HEK293T (cell line): ENCODE results near the gene KRTAP12-4.

Source experiments
- ARNT ChIP-seq: fragments of 450-650 bp; IDR thresholded peaks from 2 replicates; pipeline ENCODE4 v1.6.1; 2017; ENCODE audit warnings: mild to moderate bottlenecking
- BHLHE40 ChIP-seq: fragments of 450-650 bp; IDR thresholded peaks from 2 replicates; pipeline ENCODE4 v1.6.1; 2016; ENCODE audit warnings: mild to moderate bottlenecking, moderate library complexity, borderline replicate concordance
- ELF4 ChIP-seq: fragments of 450-650 bp; IDR thresholded peaks from 2 replicates; pipeline ENCODE4 v1.6.1; 2017; ENCODE audit warnings: antibody characterized with exemption
- FOXA1 ChIP-seq: fragments of 450-650 bp; IDR thresholded peaks from 2 replicates; pipeline ENCODE4 v1.6.1; 2016; ENCODE audit warnings: mild to moderate bottlenecking
- FOXM1 ChIP-seq: fragments of 450-650 bp; IDR thresholded peaks from 2 replicates; pipeline ENCODE4 v1.6.1; 2017; ENCODE audit warnings: mild to moderate bottlenecking, borderline replicate concordance
- HDGF ChIP-seq: fragments of 450-650 bp; IDR thresholded peaks from 2 replicates; pipeline ENCODE4 v1.6.1; 2017; ENCODE audit warnings: antibody characterized with exemption, borderline replicate concordance
- L3MBTL2 ChIP-seq: fragments of 450-650 bp; conservative IDR thresholded peaks from 2 replicates; pipeline ENCODE4 v1.6.1; 2016; ENCODE audit warnings: mild to moderate bottlenecking
- LEF1 ChIP-seq: fragments of 450-650 bp; IDR thresholded peaks from 2 replicates; pipeline ENCODE4 v1.6.1; 2017; ENCODE audit warnings: mild to moderate bottlenecking, borderline replicate concordance
- PKNOX1 ChIP-seq: fragments of 450-650 bp; IDR thresholded peaks from 2 replicates; pipeline ENCODE4 v1.6.1; 2016
- SP1 ChIP-seq: fragments of 450-650 bp; IDR thresholded peaks from 2 replicates; pipeline ENCODE4 v1.6.1; 2017
- SUZ12 ChIP-seq: fragments of 450-650 bp; IDR thresholded peaks from 2 replicates; pipeline ENCODE4 v1.6.1; 2016; ENCODE audit warnings: mild to moderate bottlenecking
- TARDBP ChIP-seq: fragments of 450-650 bp; IDR thresholded peaks from 2 replicates; pipeline ENCODE4 v1.6.1; 2016
- ZNF384 ChIP-seq: fragments of 450-650 bp; IDR thresholded peaks from 2 replicates; pipeline ENCODE4 v1.6.1; 2016

- TF ChIP-seq FOXM1 (no peak), LEF1 (no peak), SP1 (no peak), SUZ12 (no peak), TARDBP (no peak), ZNF384 (no peak), L3MBTL2 (no peak), BHLHE40 (no peak), FOXA1 (no peak), ARNT (no peak), PKNOX1 (no peak), ELF4 (no peak), HDGF (no peak)
Observed at GRCh38 chr21:44615466-44615865, 39.0 kb downstream of the KRTAP12-4 start.
